Esophagus squamous epithelium (tissue), 4 donors: ENCODE measurements around the gene ORAI3.

ENCODE experiments used
- CTCF ChIP-seq, 6 experiments: fragments of 450-650 bp in 4 of 6; fragments of 200-600 bp in 2 of 6; sonication (generic) in 2 of 6; IDR thresholded peaks; one replicate each; pipeline ENCODE4 v1.5.1; 2016 to 2019; ENCODE audit warnings: antibody characterized with exemption in 6 of 6, mild to moderate bottlenecking in 4 of 6, moderate library complexity in 4 of 6
- POLR2A ChIP-seq, 4 donors: fragments of 450-650 bp; IDR thresholded peaks; one replicate each; pipeline ENCODE4 v1.6.1; 2017; ENCODE audit warnings: antibody characterized with exemption in 4 of 4, mild to moderate bottlenecking in 4 of 4, moderate library complexity in 3 of 4

GRCh38 chr16:30944352-30944751, 4.5 kb upstream of the ORAI3 start:
- TF ChIP-seq CTCF (IDR thresholded peaks at IDR 0.05) (no peak), POLR2A (IDR thresholded peaks at IDR 0.05) (no peak)
